Measurements from ENCODE around the gene SNX20. TPM values are rescaled to one million over a fixed set of nuclear protein-coding genes. Genes with fewer than 3 reads are reported as not detected.

Gene SNX20
- total RNA-seq, 1 donor from 2014 or later, result not detected

DNA sequence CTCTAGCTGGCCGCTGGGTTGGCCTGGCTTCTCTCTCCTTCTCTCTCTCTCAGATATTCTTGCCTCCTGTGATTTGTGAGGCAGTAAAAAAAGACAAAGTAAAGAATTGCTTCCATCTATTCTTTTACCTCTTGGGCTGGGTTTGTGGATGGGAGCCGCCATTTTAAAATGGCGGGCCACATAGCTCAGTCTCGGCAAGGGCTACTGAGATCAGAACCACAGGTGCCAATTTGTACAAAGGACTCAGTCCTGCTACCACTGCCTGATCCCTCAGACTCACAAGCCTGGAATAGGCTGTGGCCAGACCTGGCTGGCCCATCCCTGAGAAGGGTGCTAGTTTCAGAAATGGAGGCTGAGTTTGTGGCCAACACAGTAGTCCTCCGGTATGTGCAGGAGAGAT is 36.4 kb upstream of the SNX20 start:
- no peak for DNase-seq (ENCODE audit: low spot score)
- H3K4me1 Mint-ChIP-seq (ENCODE audit: unreplicated experiment), result peaks cover 3% of the 10 kb centered on the region
- no peak overlapping the region for H3K27ac Mint-ChIP-seq (ENCODE audit: unreplicated experiment)
- H3K4me3 Mint-ChIP-seq (ENCODE audit: unreplicated experiment), result no peak overlapping the region
- TF ChIP-seq, protein P1, sequence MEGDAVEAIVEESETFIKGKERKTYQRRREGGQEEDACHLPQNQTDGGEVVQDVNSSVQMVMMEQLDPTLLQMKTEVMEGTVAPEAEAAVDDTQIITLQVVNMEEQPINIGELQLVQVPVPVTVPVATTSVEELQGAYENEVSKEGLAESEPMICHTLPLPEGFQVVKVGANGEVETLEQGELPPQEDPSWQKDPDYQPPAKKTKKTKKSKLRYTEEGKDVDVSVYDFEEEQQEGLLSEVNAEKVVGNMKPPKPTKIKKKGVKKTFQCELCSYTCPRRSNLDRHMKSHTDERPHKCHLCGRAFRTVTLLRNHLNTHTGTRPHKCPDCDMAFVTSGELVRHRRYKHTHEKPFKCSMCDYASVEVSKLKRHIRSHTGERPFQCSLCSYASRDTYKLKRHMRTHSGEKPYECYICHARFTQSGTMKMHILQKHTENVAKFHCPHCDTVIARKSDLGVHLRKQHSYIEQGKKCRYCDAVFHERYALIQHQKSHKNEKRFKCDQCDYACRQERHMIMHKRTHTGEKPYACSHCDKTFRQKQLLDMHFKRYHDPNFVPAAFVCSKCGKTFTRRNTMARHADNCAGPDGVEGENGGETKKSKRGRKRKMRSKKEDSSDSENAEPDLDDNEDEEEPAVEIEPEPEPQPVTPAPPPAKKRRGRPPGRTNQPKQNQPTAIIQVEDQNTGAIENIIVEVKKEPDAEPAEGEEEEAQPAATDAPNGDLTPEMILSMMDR (IDR thresholded peaks at IDR 0.05; ENCODE audit: unreplicated experiment), result no peak
- peaks cover 8% of the 10 kb centered on the region for H3K27me3 Mint-ChIP-seq (ENCODE audit: unreplicated experiment)
- no peaks in the 10 kb centered on the region for H3K9me3 Mint-ChIP-seq (ENCODE audit: unreplicated experiment)
- peaks cover 7% of the 10 kb centered on the region for H3K36me3 Mint-ChIP-seq (ENCODE audit: low read depth, unreplicated experiment)

DNA sequence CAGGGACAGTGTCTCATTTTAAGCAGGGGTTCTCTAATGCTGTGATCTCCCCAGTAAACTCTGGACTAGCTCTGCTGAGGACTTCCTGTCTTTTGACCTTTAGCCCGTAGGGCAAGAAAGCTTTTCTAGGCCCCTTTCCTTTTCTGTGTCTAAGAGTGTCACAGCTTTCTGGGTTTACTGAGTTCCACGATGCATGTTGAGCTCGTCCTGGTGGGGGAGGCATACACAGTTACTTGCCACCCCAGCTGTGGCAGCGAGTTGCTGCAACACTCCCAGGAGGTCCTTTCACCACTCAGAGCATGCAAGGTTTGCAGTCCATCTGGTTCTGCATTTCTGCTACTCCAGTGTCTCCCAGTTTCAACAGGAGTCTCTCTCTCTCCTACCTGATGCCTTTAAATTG is 36.0 kb upstream of the SNX20 start:
- TF ChIP-seq, protein P1 (IDR thresholded peaks at IDR 0.05; ENCODE audit: unreplicated experiment), result no peak
- H3K36me3 Mint-ChIP-seq (ENCODE audit: low read depth, unreplicated experiment), result peaks cover 7% of the 10 kb centered on the region
- peaks cover 5% of the 10 kb centered on the region for H3K4me1 Mint-ChIP-seq (ENCODE audit: unreplicated experiment)
- no peak overlapping the region for H3K27ac Mint-ChIP-seq (ENCODE audit: unreplicated experiment)
- no peak overlapping the region for H3K4me3 Mint-ChIP-seq (ENCODE audit: unreplicated experiment)
- H3K27me3 Mint-ChIP-seq (ENCODE audit: unreplicated experiment), result peaks cover 10% of the 10 kb centered on the region
- DNase-seq (ENCODE audit: low spot score), result no peak
- H3K9me3 Mint-ChIP-seq (ENCODE audit: unreplicated experiment), result no peaks in the 10 kb centered on the region

DNA sequence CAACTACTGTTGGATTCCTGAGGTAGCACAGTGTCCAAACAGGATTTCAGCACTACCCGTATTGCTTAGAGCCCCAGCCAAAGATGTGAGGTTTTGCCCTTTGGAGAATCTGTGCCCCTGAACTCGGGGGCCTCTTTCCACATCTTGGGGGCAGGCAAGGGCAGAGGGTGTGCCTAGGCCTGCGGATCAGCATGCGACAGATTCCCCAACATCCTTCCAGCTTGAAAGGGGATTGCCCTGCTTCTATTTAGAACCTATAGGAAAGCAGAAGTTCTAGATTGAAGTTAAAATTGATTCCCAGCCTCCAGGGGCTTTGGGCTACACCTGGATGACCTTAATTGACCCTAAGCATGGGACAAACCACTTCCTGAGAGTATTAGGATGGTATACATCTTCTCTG is 31.8 kb upstream of the SNX20 start:
- no peak for DNase-seq (ENCODE audit: low spot score)
- Mint-ChIP-seq H3K27ac (ENCODE audit: unreplicated experiment) (no peak overlapping the region), H3K27me3 (ENCODE audit: unreplicated experiment) (peaks cover 9% of the 10 kb centered on the region), H3K4me3 (ENCODE audit: unreplicated experiment) (no peak overlapping the region), H3K4me1 (ENCODE audit: unreplicated experiment) (peaks cover 20% of the 10 kb centered on the region), H3K9me3 (ENCODE audit: unreplicated experiment) (no peaks in the 10 kb centered on the region), H3K36me3 (ENCODE audit: low read depth, unreplicated experiment) (peaks cover 8% of the 10 kb centered on the region)
- TF ChIP-seq, protein P1 (IDR thresholded peaks at IDR 0.05; ENCODE audit: unreplicated experiment), result no peak

DNA sequence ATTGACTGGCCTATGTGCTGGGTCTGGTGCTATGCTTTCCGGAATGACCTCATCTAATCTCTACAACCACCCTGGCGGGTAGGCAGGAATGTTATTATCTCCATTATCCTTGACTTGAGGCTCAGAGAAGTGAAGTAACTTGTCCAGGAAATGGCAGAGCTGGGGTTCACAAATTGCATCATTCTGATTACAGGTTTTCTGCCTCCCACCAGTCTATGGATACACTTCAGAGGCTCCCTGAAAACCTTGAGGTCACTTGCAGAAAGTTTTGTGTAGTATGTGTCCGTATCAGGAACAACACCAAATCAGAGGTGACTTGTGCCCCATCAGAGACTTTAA is 31.4 kb upstream of the SNX20 start:
- no peak for DNase-seq (ENCODE audit: low spot score)
- Mint-ChIP-seq H3K27me3 (ENCODE audit: unreplicated experiment) (peaks cover 9% of the 10 kb centered on the region), H3K27ac (ENCODE audit: unreplicated experiment) (peak overlapping the region; percentile 72), H3K36me3 (ENCODE audit: low read depth, unreplicated experiment) (peaks cover 8% of the 10 kb centered on the region), H3K4me1 (ENCODE audit: unreplicated experiment) (peaks cover 20% of the 10 kb centered on the region), H3K9me3 (ENCODE audit: unreplicated experiment) (no peaks in the 10 kb centered on the region), H3K4me3 (ENCODE audit: unreplicated experiment) (no peak overlapping the region)
- TF ChIP-seq, protein P1 (IDR thresholded peaks at IDR 0.05; ENCODE audit: unreplicated experiment), result no peak

DNA sequence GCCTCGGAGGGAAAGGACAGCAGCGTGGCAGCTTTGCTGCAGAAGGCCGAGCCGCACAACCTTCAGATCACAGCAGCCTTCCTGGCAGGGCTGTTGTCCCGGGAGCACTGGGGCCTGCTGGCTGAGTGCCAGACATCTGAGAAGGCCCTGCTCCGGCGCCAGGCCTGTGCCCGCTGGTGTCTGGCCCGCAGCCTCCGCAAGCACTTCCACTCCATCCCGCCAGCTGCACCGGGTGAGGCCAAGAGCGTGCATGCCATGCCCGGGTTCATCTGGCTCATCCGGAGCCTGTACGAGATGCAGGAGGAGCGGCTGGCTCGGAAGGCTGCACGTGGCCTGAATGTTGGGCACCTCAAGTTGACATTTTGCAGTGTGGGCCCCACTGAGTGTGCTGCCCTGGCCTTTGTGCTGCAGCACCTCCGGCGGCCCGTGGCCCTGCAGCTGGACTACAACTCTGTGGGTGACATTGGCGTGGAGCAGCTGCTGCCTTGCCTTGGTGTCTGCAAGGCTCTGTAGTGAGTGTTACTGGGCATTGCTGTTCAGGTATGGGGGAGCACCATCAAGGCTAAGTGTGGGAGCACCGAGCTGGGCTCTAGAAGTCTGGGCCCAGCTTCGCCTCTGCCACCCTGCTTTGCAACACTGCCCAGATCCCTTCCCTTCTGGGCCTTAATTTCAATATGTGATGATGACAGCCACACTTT is 30.9 kb upstream of the SNX20 start:
- H3K4me1 Mint-ChIP-seq (ENCODE audit: unreplicated experiment), result peaks cover 17% of the 10 kb centered on the region
- H3K36me3 Mint-ChIP-seq (ENCODE audit: low read depth, unreplicated experiment), result peaks cover 8% of the 10 kb centered on the region

More for the DNA sequence above, 30.9 kb upstream of the SNX20 start:
- Mint-ChIP-seq H3K27me3 (ENCODE audit: unreplicated experiment) (peaks cover 11% of the 10 kb centered on the region), H3K4me3 (ENCODE audit: unreplicated experiment) (no peak overlapping the region), H3K27ac (ENCODE audit: unreplicated experiment) (peak overlapping the region; percentile 72), H3K9me3 (ENCODE audit: unreplicated experiment) (no peaks in the 10 kb centered on the region)
- DNase-seq (ENCODE audit: low spot score), result no peak
- TF ChIP-seq, protein P1 (IDR thresholded peaks at IDR 0.05; ENCODE audit: unreplicated experiment), result no peak

Data from endothelial cell (in vitro differentiated cells).